K562 (cell line): ENCODE measurements around the gene TWSG1. TPM values are rescaled to one million over a fixed set of nuclear protein-coding genes. Genes with fewer than 3 reads are reported as not detected.

ENCODE experiments used
- CLOCK ChIP-seq: fragments of 250-450 bp; sonication (Bioruptor Pico); IDR thresholded peaks from 2 replicates; pipeline ENCODE4 v1.4.0; 2020; ENCODE audit warnings: mild to moderate bottlenecking, moderate library complexity, borderline replicate concordance
- LCOR ChIP-seq: sonication (generic); formaldehyde crosslinking; IDR thresholded peaks from 2 replicates; pipeline ENCODE4 v1.8.0; 2022; ENCODE audit warnings: mild to moderate bottlenecking, missing genetic modification reagents
- RBBP5 ChIP-seq: fragments of 200-600 bp; sonication (generic); IDR thresholded peaks from 2 replicates; pipeline ENCODE4 v1.6.1; 2012; ENCODE audit warnings: borderline replicate concordance, mild to moderate bottlenecking, low read length, control low read depth, inconsistent platforms; ENCODE audit not compliant: insufficient read depth, poor library complexity, severe bottlenecking
- SPI1 ChIP-seq: IDR thresholded peaks from 2 replicates; pipeline ENCODE4 v1.6.1; 2011; ENCODE audit warnings: low read depth, low read length, control low read depth, borderline replicate concordance
- USF1 ChIP-seq: sonication (generic); formaldehyde crosslinking; IDR thresholded peaks from 2 replicates; pipeline ENCODE4 v1.9.0; 2022; ENCODE audit warnings: mild to moderate bottlenecking, missing genetic modification reagents
- ZKSCAN8 ChIP-seq: fragments of 200-800 bp; sonication (Bioruptor generic); IDR thresholded peaks from 2 replicates; pipeline ENCODE4 v1.6.1; 2016; ENCODE audit warnings: missing genetic modification characterization, missing compliant biosample characterization
- polyA plus RNA-seq, 8 experiments: library from polyadenylated mRNA; depleted of rRNA in 4 of 8; stranded (reverse) in 5 of 8; unstranded in 3 of 8; fragments of >200 nt; fragmentation: Nextera tagmentation in 2 of 8; fragmentation: Illumina TruSeq in 1 of 8; extraction: Ambion mirVana in 2 of 8; extraction: Trizol in 1 of 8; gene quantifications; 2 replicates each; pipeline versions ENCODE4 v1.2.1 to v1.2.3, GENCODE V29; 2011 to 2014; ENCODE audit warnings: inconsistent platforms in 1 of 8, missing spikeins in 1 of 8
- total RNA-seq, 7 experiments: library from RNA; depleted of rRNA in 6 of 7; stranded (reverse); fragments of >200 nt in 6 of 7; fragmentation: Illumina TruSeq in 2 of 7; extraction: Trizol in 2 of 7; gene quantifications; 2 replicates each; pipeline versions ENCODE4 v1.2.1 to v1.2.3, GENCODE V29; 2011 to 2021; ENCODE audit warnings: low replicate concordance in 1 of 7
- TF ChIP-seq, protein P1 (sequence below): fragments of 450-650 bp; IDR thresholded peaks from 2 replicates; pipeline ENCODE4 v1.6.1; 2016; ENCODE audit warnings: mild to moderate bottlenecking, moderate library complexity

TWSG1 gene
- total and polyA plus RNA-seq, 9 of the 15 experiments (the other 6 are each of a cell fraction or from before 2014, with no cell fraction given), result 10.4 to 37.2 (median 25.1) TPM

- TF ChIP-seq RBBP5 (peak; percentile 50), USF1 (CRISPR knock-in tag) (peak; percentile 51; the same call in 1 of the 2 replicates), SPI1 (peak; percentile 49; the same call in 1 of the 2 replicates), ZKSCAN8 (CRISPR knock-in tag) (peak; percentile 50; the same call in 1 of the 2 replicates), CLOCK (no peak), LCOR (CRISPR knock-in tag) (no peak)
- TF ChIP-seq, protein P1, sequence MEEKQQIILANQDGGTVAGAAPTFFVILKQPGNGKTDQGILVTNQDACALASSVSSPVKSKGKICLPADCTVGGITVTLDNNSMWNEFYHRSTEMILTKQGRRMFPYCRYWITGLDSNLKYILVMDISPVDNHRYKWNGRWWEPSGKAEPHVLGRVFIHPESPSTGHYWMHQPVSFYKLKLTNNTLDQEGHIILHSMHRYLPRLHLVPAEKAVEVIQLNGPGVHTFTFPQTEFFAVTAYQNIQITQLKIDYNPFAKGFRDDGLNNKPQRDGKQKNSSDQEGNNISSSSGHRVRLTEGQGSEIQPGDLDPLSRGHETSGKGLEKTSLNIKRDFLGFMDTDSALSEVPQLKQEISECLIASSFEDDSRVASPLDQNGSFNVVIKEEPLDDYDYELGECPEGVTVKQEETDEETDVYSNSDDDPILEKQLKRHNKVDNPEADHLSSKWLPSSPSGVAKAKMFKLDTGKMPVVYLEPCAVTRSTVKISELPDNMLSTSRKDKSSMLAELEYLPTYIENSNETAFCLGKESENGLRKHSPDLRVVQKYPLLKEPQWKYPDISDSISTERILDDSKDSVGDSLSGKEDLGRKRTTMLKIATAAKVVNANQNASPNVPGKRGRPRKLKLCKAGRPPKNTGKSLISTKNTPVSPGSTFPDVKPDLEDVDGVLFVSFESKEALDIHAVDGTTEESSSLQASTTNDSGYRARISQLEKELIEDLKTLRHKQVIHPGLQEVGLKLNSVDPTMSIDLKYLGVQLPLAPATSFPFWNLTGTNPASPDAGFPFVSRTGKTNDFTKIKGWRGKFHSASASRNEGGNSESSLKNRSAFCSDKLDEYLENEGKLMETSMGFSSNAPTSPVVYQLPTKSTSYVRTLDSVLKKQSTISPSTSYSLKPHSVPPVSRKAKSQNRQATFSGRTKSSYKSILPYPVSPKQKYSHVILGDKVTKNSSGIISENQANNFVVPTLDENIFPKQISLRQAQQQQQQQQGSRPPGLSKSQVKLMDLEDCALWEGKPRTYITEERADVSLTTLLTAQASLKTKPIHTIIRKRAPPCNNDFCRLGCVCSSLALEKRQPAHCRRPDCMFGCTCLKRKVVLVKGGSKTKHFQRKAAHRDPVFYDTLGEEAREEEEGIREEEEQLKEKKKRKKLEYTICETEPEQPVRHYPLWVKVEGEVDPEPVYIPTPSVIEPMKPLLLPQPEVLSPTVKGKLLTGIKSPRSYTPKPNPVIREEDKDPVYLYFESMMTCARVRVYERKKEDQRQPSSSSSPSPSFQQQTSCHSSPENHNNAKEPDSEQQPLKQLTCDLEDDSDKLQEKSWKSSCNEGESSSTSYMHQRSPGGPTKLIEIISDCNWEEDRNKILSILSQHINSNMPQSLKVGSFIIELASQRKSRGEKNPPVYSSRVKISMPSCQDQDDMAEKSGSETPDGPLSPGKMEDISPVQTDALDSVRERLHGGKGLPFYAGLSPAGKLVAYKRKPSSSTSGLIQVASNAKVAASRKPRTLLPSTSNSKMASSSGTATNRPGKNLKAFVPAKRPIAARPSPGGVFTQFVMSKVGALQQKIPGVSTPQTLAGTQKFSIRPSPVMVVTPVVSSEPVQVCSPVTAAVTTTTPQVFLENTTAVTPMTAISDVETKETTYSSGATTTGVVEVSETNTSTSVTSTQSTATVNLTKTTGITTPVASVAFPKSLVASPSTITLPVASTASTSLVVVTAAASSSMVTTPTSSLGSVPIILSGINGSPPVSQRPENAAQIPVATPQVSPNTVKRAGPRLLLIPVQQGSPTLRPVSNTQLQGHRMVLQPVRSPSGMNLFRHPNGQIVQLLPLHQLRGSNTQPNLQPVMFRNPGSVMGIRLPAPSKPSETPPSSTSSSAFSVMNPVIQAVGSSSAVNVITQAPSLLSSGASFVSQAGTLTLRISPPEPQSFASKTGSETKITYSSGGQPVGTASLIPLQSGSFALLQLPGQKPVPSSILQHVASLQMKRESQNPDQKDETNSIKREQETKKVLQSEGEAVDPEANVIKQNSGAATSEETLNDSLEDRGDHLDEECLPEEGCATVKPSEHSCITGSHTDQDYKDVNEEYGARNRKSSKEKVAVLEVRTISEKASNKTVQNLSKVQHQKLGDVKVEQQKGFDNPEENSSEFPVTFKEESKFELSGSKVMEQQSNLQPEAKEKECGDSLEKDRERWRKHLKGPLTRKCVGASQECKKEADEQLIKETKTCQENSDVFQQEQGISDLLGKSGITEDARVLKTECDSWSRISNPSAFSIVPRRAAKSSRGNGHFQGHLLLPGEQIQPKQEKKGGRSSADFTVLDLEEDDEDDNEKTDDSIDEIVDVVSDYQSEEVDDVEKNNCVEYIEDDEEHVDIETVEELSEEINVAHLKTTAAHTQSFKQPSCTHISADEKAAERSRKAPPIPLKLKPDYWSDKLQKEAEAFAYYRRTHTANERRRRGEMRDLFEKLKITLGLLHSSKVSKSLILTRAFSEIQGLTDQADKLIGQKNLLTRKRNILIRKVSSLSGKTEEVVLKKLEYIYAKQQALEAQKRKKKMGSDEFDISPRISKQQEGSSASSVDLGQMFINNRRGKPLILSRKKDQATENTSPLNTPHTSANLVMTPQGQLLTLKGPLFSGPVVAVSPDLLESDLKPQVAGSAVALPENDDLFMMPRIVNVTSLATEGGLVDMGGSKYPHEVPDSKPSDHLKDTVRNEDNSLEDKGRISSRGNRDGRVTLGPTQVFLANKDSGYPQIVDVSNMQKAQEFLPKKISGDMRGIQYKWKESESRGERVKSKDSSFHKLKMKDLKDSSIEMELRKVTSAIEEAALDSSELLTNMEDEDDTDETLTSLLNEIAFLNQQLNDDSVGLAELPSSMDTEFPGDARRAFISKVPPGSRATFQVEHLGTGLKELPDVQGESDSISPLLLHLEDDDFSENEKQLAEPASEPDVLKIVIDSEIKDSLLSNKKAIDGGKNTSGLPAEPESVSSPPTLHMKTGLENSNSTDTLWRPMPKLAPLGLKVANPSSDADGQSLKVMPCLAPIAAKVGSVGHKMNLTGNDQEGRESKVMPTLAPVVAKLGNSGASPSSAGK, result peak; percentile 92
These were observed 70.0 kb downstream of the TWSG1 start (continued) for GRCh38 chr18:9404565-9405060.
